MCF 10A (cell line): ENCODE results near the gene WASHC4. TPM values are rescaled to one million over a fixed set of nuclear protein-coding genes. Genes with fewer than 3 reads are reported as not detected.

Experiments used
- BruUV-seq: library from RNA; stranded (reverse); fragments of 400-500 nt; replicated peaks from 2 replicates; lab custom pipeline; 2021; lab: Mats Ljungman, UMichigan
- CTCF ChIA-PET: fragments of 300-600 bp; sonication (Branson Sonifier 250); formaldehyde crosslinking; extraction: SDS; loops from one replicate; lab custom pipeline; 2021; ENCODE audit warnings: antibody characterized with exemption, inconsistent platforms; lab: Yijun Ruan, JAX
- POLR2A ChIA-PET: fragments of 300-600, 350-650 bp; sonication (Branson Sonifier 250); formaldehyde crosslinking; extraction: SDS; loops from one replicate; lab custom pipeline; 2020; ENCODE audit warnings: antibody characterized with exemption, inconsistent platforms; lab: Yijun Ruan, JAX
- DNase-seq: peaks from one replicate; pipeline ENCODE4 v3.0.0-alpha.2; 2018; ENCODE audit not compliant: unreplicated experiment
- H3K27ac Mint-ChIP-seq: one replicate; pipeline ENCODE4 v1.8.0; 2022; ENCODE audit warnings: mild to moderate bottlenecking, low read depth, mixed read lengths; ENCODE audit not compliant: unreplicated experiment
- H3K27me3 Mint-ChIP-seq: one replicate; pipeline ENCODE4 v1.8.0; 2022; ENCODE audit warnings: mixed read lengths; ENCODE audit not compliant: insufficient read depth, unreplicated experiment
- H3K36me3 Mint-ChIP-seq: one replicate; pipeline ENCODE4 v1.8.0; 2022; ENCODE audit warnings: mild to moderate bottlenecking, moderate library complexity, mixed read lengths; ENCODE audit not compliant: insufficient read depth, unreplicated experiment
- H3K4me1 Mint-ChIP-seq: one replicate; pipeline ENCODE4 v1.8.0; 2022; ENCODE audit warnings: mixed read lengths; ENCODE audit not compliant: insufficient read depth, unreplicated experiment
- H3K4me3 Mint-ChIP-seq: one replicate; pipeline ENCODE4 v1.8.0; 2022; ENCODE audit warnings: mild to moderate bottlenecking, moderate library complexity, mixed read lengths; ENCODE audit not compliant: unreplicated experiment
- H3K9me3 Mint-ChIP-seq: one replicate; pipeline ENCODE4 v1.8.0; 2022; ENCODE audit warnings: mixed read lengths; ENCODE audit not compliant: unreplicated experiment
- CTCF ChIP-seq: fragments of 200-600 bp; IDR thresholded peaks from one replicate; pipeline ENCODE4 v1.8.0; 2022; ENCODE audit warnings: antibody characterized with exemption, mild to moderate bottlenecking; ENCODE audit not compliant: unreplicated experiment
- intact Hi-C: fragments of 100-400 bp; cut with micrococcal nuclease; formaldehyde crosslinking; loops from 2 replicates; pipeline ENCODE4 v1.14.1; 2022
- total RNA-seq: library from RNA; stranded (reverse); gene quantifications from 2 replicates; pipeline ENCODE4 v1.2.3, GENCODE V29; 2022

The WASHC4 gene
- total RNA-seq, 1 experiment from 2014 or later: 44.5 TPM

DNA sequence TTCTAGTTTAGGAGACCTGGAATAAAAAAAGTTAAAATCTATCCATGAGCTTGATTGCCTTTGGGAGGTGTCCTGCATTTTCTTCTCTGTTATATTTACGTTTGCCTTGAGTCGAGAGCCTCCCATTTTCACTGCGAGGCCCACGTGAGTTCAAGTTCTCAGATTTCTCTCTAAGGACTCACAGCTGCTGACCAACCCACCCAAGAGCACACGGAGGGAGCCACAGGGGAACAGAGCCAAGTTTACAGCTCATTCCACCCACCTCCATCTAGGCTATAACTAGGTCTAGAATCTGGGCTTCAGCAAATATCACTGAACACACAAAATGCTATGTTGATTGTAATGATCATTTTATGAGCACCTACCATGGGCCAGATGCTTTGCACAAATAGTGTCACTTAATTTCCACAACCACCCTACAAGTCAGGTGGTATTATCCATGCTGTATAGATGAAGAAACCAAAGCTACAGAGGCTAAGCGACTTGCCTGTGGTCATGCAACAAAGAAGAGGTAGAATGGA is 40.0 kb upstream of the WASHC4 start:
- H3K4me3 Mint-ChIP-seq: no peak overlapping the region
- H3K27me3 Mint-ChIP-seq: no peaks in the 10 kb centered on the region
- intact Hi-C loops: no loop called here
- H3K36me3 Mint-ChIP-seq: peaks cover 78% of the 10 kb centered on the region
- H3K9me3 Mint-ChIP-seq: no peaks in the 10 kb centered on the region
- POLR2A ChIA-PET: interaction anchor here (1.1 kb wide), 1 partner anchor 24 kb away, joined by 3 read pairs; no protein-coding TSS in a partner anchor
- no peak overlapping the region for H3K27ac Mint-ChIP-seq
- no peak for TF ChIP-seq CTCF
- CTCF ChIA-PET: interaction anchor here (0.5 to 1.2 kb wide), 5 partner anchors 12 to 865 kb away, joined by 3 to 6 read pairs (median 3); no protein-coding TSS in a partner anchor
- no peaks in the 10 kb centered on the region for H3K4me1 Mint-ChIP-seq
- no TSS peak for BruUV-seq
- no peak for DNase-seq

GRCh38 chr12:105069936-105070702 is 37.4 kb upstream of the WASHC4 start:
- no peak for DNase-seq
- TSS peak; percentile 1 for BruUV-seq
- H3K27me3 Mint-ChIP-seq: no peaks in the 10 kb centered on the region
- intact Hi-C loops: no loop called here
- H3K36me3 Mint-ChIP-seq: peaks cover 75% of the 10 kb centered on the region
- ChIA-PET POLR2A (interaction anchor here (0.6 to 2.1 kb wide), 6 partner anchors 9 to 51 kb away, joined by 3 to 12 read pairs (median 4); partner anchors contain the start of genes ALDH1L2 and WASHC4), CTCF (interaction anchor here (0.6 to 3.1 kb wide), 5 partner anchors 9 to 1283 kb away, joined by 3 to 21 read pairs (median 4); no protein-coding TSS in a partner anchor)
- no peak for TF ChIP-seq CTCF
- H3K27ac Mint-ChIP-seq: no peak overlapping the region
- H3K9me3 Mint-ChIP-seq: no peaks in the 10 kb centered on the region
- H3K4me3 Mint-ChIP-seq: no peak overlapping the region
- H3K4me1 Mint-ChIP-seq: no peaks in the 10 kb centered on the region

GRCh38 chr12:105071981-105072380 is 35.5 kb upstream of the WASHC4 start:
- peak overlapping the region; percentile 70 for H3K27ac Mint-ChIP-seq
- POLR2A ChIA-PET: interaction anchor here (2.0 to 3.3 kb wide), 2 partner anchors 11 to 35 kb away, joined by 9 to 21 read pairs; partner anchors contain the start of genes ALDH1L2 and WASHC4
- no peak for DNase-seq
- peaks cover 56% of the 10 kb centered on the region for H3K36me3 Mint-ChIP-seq
- BruUV-seq: no TSS peak
- no peaks in the 10 kb centered on the region for H3K4me1 Mint-ChIP-seq
- H3K27me3 Mint-ChIP-seq: no peaks in the 10 kb centered on the region
- CTCF ChIA-PET: no interaction called here
- H3K4me3 Mint-ChIP-seq: no peak overlapping the region
- intact Hi-C loops: no loop called here
- TF ChIP-seq CTCF: no peak
- no peaks in the 10 kb centered on the region for H3K9me3 Mint-ChIP-seq

DNA sequence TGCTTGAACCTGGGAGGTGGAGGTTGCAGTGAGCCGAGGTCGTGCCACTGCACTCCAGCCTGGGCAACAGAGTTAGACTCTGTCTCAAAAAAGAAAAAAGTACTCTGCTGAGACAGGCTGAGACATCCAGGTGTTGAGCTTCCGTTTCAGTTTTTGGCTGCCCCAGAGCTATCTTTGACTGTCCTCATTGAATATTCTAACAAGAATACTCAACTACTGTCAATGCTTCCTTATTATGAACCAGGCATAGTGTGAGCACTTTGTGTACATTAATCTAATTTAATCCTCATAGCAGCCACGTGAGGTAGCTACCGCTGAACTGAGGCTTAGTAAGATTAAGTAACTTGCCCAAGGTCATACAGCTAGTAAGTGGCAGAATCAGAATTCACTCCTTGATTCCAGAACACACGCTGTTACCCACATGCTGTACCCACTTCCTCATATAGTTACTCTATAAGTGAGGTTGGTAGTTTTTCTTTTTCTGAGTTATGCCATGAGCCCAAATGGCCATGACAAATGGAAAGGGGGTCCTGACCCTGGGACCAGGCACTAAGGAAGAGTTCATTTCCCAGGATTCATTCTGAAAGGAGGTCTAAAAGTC is 34.5 kb upstream of the WASHC4 start:
- Mint-ChIP-seq H3K4me1 (no peaks in the 10 kb centered on the region), H3K9me3 (no peaks in the 10 kb centered on the region), H3K27me3 (no peaks in the 10 kb centered on the region), H3K4me3 (no peak overlapping the region), H3K36me3 (peaks cover 50% of the 10 kb centered on the region), H3K27ac (peak overlapping the region; percentile 70)
- BruUV-seq: no TSS peak
- POLR2A ChIA-PET: interaction anchor here (1.0 to 3.3 kb wide), 3 partner anchors 10 to 34 kb away, joined by 3 to 21 read pairs (median 9); partner anchors contain the start of genes ALDH1L2 and WASHC4
- TF ChIP-seq CTCF: no peak
- CTCF ChIA-PET: interaction anchor here (0.6 to 1.1 kb wide), 2 partner anchors 20 to 41 kb away, joined by 3 to 5 read pairs; no protein-coding TSS in a partner anchor
- no peak for DNase-seq
- intact Hi-C loops: no loop called here
